HFFc6 (cell line): Measurements from ENCODE around the gene RNF34. TPM values are rescaled to one million over a fixed set of nuclear protein-coding genes. Genes with fewer than 3 reads are reported as not detected.

ENCODE experiments used
- DNase-seq: peaks from one replicate; pipeline ENCODE4 v3.0.0-alpha.2; 2018
- H3K27ac Mint-ChIP-seq: 2 replicates; pipeline ENCODE4 v1.8.0; 2020; ENCODE audit warnings: mild to moderate bottlenecking, mixed read lengths
- H3K27me3 Mint-ChIP-seq: 2 replicates; pipeline ENCODE4 v1.8.0; 2021; ENCODE audit warnings: mild to moderate bottlenecking, moderate library complexity, mixed read lengths; ENCODE audit not compliant: insufficient read depth
- H3K36me3 Mint-ChIP-seq: 2 replicates; pipeline ENCODE4 v1.8.0; 2021; ENCODE audit warnings: low read depth, mixed read lengths
- H3K4me1 Mint-ChIP-seq: 2 replicates; pipeline ENCODE4 v1.8.0; 2020; ENCODE audit warnings: low read depth, mixed read lengths
- H3K4me3 Mint-ChIP-seq: 2 replicates; pipeline ENCODE4 v1.8.0; 2020; ENCODE audit warnings: mild to moderate bottlenecking, moderate library complexity, mixed read lengths
- H3K9me3 Mint-ChIP-seq: 2 replicates; pipeline ENCODE4 v1.8.0; 2020; ENCODE audit warnings: mild to moderate bottlenecking, mixed read lengths
- total RNA-seq, 6 experiments: library from RNA; stranded (reverse); fragmentation: NEBNext Ultra II Directional; extraction: Animal tissue kit (Norgen Biotek cat#: 25700); gene quantifications; 2 replicates in 1 of 6; 3 replicates in 5 of 6; pipeline ENCODE4 v1.2.3, GENCODE V29; 2021
- TF ChIP-seq, protein P1 (sequence below): fragments of 200-600 bp; sonication (generic); IDR thresholded peaks from 2 replicates; pipeline ENCODE4 v1.5.0; 2021; ENCODE audit warnings: antibody characterized with exemption, mild to moderate bottlenecking

RNF34 gene
- total RNA-seq, 6 experiments from 2014 or later: 33.1 to 41.6 (median 39.0) TPM

- DNase-seq: no peak
- no peaks in the 10 kb centered on the region for H3K9me3 Mint-ChIP-seq
- H3K4me3 Mint-ChIP-seq: no peak overlapping the region
- H3K27ac Mint-ChIP-seq: no peak overlapping the region
- peaks cover 4% of the 10 kb centered on the region; the same call in 1 of the 2 replicates for H3K36me3 Mint-ChIP-seq
- TF ChIP-seq, protein P1, sequence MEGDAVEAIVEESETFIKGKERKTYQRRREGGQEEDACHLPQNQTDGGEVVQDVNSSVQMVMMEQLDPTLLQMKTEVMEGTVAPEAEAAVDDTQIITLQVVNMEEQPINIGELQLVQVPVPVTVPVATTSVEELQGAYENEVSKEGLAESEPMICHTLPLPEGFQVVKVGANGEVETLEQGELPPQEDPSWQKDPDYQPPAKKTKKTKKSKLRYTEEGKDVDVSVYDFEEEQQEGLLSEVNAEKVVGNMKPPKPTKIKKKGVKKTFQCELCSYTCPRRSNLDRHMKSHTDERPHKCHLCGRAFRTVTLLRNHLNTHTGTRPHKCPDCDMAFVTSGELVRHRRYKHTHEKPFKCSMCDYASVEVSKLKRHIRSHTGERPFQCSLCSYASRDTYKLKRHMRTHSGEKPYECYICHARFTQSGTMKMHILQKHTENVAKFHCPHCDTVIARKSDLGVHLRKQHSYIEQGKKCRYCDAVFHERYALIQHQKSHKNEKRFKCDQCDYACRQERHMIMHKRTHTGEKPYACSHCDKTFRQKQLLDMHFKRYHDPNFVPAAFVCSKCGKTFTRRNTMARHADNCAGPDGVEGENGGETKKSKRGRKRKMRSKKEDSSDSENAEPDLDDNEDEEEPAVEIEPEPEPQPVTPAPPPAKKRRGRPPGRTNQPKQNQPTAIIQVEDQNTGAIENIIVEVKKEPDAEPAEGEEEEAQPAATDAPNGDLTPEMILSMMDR: no peak
- peaks cover 1% of the 10 kb centered on the region; the same call in 1 of the 2 replicates for H3K27me3 Mint-ChIP-seq
- H3K4me1 Mint-ChIP-seq: peaks cover 8% of the 10 kb centered on the region; the same call in 1 of the 2 replicates
Observed at GRCh38 chr12:121446750-121447149, 46.8 kb downstream of the RNF34 start.

- Mint-ChIP-seq H3K4me3 (no peak overlapping the region), H3K27ac (no peak overlapping the region), H3K36me3 (peaks cover 4% of the 10 kb centered on the region; the same call in 1 of the 2 replicates), H3K4me1 (peaks cover 8% of the 10 kb centered on the region; the same call in 1 of the 2 replicates), H3K9me3 (no peaks in the 10 kb centered on the region), H3K27me3 (peaks cover 1% of the 10 kb centered on the region; the same call in 1 of the 2 replicates)
- no peak for DNase-seq
- TF ChIP-seq, protein P1: no peak
Observed at GRCh38 chr12:121448771-121449315, 48.9 kb downstream of the RNF34 start.

GRCh38 chr12:121451961-121452339 is 52.0 kb downstream of the RNF34 start:
- Mint-ChIP-seq H3K4me3 (no peak overlapping the region), H3K36me3 (peaks cover 4% of the 10 kb centered on the region; the same call in 1 of the 2 replicates), H3K9me3 (no peaks in the 10 kb centered on the region), H3K27ac (no peak overlapping the region), H3K27me3 (peaks cover 1% of the 10 kb centered on the region; the same call in 1 of the 2 replicates), H3K4me1 (peaks cover 2% of the 10 kb centered on the region)
- TF ChIP-seq, protein P1: no peak
- DNase-seq: no peak

DNA sequence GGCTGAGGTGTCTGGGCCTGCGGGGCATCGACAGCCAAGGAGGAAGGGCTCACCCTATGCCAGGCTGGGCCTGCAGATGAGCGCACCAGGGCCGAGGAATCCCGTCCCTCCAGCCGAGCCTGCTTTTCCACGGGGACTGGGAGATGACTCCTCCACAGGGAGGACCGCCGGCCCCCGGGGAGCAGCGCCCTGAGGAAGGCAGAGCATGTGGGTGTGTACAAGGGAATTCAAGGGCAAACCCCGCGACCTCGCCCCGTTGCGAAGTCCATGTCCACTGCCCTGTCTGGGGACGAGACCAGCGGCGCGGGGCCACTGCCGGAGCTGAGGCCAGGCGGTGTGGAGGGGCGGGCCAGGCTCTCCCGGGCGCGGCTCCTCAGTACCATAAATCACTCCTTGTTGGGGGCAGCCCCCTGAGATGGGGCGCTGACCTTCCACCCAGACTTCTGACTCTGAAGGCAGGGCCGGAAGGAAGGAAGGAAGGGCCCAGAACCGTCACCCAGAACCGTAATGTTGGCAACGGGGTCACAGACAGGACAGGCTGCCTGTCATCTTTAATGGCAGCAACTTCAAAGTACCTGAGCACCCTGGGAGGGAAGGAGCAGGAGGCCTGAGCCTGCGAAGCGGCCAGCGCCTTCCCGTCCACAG is 52.5 kb downstream of the RNF34 start:
- TF ChIP-seq, protein P1: no peak
- Mint-ChIP-seq H3K9me3 (no peaks in the 10 kb centered on the region), H3K27me3 (peaks cover 1% of the 10 kb centered on the region), H3K4me3 (no peak overlapping the region), H3K36me3 (peaks cover 4% of the 10 kb centered on the region; the same call in 1 of the 2 replicates), H3K27ac (no peak overlapping the region), H3K4me1 (peaks cover 4% of the 10 kb centered on the region)
- no peak for DNase-seq

GRCh38 chr12:121452985-121453360 is 53.1 kb downstream of the RNF34 start:
- Mint-ChIP-seq H3K9me3 (no peaks in the 10 kb centered on the region), H3K36me3 (peaks cover 4% of the 10 kb centered on the region; the same call in 1 of the 2 replicates), H3K27ac (no peak overlapping the region), H3K4me3 (no peak overlapping the region), H3K4me1 (peaks cover 9% of the 10 kb centered on the region), H3K27me3 (peaks cover 1% of the 10 kb centered on the region)
- TF ChIP-seq, protein P1: no peak
- no peak for DNase-seq
